HL-60/S4 treated with phorbol 12-myristate 13-acetate at 8.2 ng/mL for 4 days and 3 days (cell line): ENCODE results near the gene POLN.

Source experiments
- in situ Hi-C: fragments of 300-500 bp; cut with MboI; formaldehyde crosslinking; loops from 2 replicates; pipeline ENCODE4 v1.15.0; 2022; ENCODE audit warnings: low sequenced_read_pairs

POLN gene

DNA sequence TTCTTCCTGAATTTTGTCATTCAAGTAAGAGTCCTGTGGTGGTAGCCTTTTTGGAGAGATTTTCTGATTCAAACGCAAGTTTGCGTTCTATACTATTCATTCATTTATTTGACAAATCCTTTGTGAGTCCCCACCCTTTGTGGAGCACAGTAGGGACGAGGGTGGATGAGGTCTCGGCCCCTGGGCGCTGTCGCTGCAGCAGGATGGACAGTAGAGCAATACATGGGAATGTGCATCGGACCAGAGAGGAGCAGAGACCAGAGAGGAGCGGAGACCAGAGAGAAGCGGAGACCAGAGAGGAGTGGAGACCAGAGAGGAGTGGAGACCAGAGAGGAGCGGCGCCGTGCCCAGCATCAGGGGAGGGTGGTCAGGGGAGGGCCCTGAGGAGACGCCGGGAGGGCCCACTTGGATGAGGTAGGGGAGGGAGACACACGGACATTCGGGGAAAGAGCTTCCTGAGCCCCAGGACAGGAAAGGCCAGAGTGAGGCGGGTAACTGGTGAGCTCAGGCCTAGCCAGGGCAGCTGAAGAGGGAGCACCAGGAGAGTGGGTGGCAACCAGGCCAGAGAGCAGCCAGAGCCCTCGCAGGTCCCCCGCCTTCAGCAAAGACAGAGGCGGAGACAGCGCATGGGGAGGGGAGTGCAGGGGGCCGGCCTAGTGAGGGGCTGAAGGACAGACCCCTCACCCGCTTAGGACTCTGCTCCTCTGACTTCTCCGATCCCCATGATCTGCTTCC, 115.4 kb downstream of the POLN start:
- in situ Hi-C loops, result no loop called here

GRCh38 chr4:2125831-2126230, 116.1 kb downstream of the POLN start:
- in situ Hi-C loops, result no loop called here

DNA sequence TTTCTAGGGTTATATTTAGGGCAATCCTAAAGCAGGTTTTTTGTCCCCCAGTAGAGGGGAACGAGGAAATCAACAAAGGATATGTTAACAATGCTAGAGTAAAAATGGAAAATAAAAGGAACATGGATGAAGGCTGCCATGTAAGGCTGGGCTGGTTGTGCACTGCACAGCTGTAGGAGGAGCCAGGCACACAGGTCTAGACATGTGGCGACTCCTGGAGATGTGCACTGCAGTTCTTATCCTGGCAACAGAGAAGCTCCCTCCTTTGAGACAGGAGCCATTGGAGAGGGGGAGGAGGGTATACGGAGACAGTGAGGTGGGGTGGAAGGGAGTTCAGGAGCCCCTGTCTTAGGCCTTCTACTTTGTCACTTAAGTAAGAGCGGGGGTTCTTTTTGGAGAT, 116.9 kb downstream of the POLN start:
- in situ Hi-C loops, result no loop called here

DNA sequence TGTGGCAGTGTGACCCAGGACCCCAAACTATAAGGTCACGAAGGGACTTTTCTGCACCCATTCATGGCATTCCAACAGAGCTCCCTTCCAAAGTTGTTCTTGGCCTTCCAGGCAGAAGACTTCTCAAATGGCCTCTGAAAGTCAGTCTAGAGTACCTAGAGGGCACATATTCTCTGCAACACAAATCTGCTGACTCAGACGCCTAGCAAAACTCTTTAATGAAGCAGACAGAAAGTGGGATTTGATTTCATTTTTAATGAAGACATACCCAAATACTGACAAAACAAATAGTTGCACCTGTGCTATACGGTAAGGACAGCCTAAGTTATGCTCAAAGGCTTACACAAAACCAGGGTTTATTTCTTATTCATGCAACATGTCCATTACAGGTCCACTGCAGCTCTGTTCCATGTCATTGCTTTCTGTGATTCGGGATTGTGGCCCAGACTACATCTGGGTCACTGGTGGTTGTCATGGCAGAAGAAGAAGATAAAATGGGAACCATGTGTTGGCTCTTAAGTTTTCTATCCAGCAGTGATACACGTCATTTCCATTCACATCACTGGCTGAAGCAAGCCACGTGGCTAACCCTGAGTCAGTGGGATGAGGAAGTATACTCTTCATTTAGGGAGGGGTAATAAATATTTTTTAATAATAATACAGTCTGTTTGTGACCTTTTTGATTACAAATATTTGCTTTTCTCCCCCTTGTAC, 125.1 kb downstream of the POLN start:
- in situ Hi-C loops, result no loop called here

GRCh38 chr4:2105559-2105958, 136.4 kb downstream of the POLN start:
- in situ Hi-C loops, result no loop called here

- in situ Hi-C loops, result no loop called here
Measured at GRCh38 chr4:2104556-2105345, 137.2 kb downstream of the POLN start.

DNA sequence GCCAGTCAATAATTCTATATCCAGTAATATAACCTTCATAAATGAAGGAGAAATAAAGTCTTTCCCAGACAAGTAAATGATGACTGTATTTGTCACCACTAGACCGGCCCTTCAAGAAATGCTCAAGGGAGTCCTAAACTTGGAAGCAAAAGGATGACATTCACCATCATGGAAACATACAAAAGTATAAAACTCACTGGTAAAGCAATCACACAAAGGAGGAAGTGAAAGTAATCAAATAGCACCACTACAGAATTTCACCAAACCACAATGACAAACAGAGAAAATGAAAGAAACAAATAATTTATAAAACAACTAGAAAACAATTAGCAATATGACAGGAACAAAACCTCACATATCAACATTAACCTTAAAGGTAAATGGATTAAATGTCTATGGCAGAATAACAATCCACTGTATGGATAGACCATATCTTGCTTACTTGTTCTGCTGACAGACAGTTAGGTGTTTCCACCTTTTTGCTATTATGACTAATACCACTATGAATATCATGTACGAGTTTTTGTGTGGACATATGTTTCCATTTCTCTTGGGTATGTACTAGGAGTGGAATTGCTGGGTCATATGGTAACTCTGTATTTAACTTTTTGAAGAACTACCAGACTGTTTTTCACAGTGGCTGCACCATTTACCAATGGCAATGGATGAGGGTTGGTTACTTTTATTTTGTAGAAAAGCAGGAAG, 137.9 kb downstream of the POLN start:
- in situ Hi-C loops, result no loop called here

DNA sequence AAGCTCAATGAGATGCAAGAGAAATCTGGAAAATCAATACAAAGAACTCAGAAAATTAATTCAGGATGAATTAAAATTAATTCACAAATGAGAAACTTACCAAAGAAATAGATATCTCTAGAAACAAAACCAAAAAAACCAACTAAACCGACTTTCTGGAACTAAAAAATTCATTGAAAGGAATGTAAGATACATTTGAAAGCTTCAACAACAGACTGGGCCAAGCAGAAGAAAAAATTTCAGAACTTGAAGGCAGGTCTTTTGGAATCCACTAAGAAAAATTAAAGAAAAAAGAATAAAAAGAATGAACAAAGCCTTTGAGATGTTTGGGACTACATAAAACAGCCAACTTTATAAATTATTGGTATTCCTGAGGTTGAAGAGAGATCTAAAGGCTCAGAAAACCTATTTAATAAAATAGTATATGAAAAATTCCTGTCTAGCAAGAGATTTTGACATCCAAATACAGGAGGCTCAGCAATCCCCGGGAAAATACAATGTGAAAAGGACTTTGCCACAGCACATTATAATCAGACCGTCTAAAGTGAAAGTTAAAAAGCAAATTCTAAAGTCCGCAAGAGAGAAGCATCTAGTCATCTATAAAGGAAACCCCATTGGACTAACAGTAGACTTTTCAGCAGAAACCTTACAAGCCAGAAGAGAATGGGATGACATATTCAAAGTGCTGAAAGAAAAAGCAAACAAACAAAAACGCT, 138.6 kb downstream of the POLN start:
- in situ Hi-C loops, result no loop called here

GRCh38 chr4:2102045-2102883, 139.7 kb downstream of the POLN start:
- in situ Hi-C loops, result no loop called here

GRCh38 chr4:2101346-2102044, 140.4 kb downstream of the POLN start:
- in situ Hi-C loops, result no loop called here

DNA sequence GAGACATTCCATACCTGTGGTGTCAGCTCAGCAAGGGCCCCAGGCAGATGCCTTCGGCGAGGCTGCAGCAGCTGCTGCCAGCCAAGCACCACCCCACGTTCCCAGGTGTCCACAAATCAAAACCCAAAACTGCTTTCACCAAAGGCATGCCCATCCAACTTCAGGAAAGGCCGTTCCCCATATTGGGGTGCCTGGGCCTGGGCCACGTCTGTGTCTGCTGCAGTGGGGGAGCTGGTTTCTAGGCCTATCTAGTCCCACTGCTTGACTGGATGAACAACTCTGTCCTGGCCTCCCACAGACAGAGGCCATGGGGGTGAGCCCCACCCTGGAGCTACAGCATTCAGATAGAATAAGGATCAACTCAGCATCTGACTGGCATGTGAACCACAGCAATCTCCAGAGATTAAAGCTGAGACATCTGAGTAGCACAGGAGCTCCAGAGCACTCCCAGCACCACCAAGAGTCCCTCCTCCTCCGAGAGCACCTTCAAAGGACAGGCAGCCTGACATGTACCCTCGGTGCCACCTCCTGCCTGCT, 145.8 kb downstream of the POLN start:
- in situ Hi-C loops, result no loop called here

DNA sequence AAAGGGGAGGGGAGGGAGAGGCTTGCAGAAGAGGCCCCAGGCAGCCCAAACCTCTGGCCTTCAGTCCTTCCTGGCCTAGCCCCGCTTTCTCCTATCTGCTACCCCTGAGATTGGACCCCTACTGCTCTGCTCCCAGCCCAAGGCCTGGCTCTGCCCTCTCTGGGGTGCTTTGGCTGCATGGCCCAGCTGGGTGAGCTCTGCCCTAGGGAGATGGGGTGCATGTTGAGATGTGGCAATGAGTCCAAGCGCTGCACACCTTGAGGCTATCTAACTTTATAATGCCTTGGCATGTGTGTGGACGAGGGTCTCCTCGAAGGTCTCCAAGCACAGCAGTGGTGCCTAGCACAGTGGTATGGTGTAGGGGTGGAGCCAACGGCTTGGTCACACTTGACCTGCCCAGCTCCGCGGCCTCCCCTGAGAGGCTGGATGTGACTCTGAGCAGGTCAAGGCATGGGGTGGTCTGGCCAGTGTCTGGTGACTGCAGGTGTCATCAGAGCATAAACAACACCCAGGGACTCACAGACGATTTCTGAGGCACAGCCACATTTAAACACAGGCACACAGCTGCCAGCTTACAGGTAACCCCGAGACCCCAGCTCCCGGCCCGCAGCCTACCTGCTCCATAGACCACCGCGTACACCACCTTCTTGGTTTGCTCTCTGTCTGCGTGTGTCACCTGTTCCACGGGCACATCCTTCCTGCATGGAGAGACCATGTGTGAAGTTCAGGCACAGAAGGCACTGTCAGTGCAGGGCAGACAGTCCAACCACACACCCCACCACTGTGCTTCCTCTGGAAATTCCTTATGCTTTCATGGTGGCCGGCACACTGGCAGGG, 146.5 kb downstream of the POLN start:
- in situ Hi-C loops, result no loop called here

- in situ Hi-C loops, result no loop called here
Measured at GRCh38 chr4:2094545-2094944, 147.4 kb downstream of the POLN start.

DNA sequence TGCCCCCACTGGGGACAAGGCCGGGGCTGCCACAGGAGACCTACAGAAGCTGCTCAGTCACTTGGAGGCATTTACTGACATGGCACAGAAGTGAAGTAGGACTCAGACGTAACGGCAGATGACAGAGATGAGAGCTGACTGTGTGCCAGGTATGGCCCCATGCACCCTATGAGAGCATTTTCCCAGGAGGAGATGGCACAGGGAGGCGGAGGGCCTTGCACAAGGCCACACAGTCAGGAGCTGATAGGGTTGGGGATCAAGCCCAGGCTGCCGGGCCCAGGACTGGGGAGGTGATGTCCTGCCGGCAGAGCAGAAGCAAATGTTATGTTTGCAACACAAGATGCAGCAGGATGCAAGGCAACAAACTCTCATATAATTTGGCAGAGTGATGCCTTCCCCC, 148.7 kb downstream of the POLN start:
- in situ Hi-C loops, result no loop called here

DNA sequence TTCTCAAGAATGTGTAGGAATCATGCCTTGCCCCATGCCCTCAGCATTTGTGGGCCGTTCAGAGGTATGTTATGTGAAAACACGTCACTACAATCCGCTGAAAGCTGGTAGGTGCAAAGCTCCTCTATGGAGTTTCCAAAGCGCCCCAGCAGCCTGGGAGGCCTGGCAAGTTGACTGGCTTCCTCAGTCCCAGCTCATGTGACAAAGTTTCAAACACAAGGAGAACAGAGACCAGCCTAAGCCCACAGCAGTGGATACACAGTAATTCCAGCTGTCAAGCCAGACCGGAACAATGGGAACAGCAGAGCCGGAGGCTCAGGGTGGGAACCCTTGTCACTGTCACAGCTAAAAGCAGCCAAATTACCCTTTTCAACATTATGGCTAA, 149.3 kb downstream of the POLN start:
- in situ Hi-C loops, result no loop called here

DNA sequence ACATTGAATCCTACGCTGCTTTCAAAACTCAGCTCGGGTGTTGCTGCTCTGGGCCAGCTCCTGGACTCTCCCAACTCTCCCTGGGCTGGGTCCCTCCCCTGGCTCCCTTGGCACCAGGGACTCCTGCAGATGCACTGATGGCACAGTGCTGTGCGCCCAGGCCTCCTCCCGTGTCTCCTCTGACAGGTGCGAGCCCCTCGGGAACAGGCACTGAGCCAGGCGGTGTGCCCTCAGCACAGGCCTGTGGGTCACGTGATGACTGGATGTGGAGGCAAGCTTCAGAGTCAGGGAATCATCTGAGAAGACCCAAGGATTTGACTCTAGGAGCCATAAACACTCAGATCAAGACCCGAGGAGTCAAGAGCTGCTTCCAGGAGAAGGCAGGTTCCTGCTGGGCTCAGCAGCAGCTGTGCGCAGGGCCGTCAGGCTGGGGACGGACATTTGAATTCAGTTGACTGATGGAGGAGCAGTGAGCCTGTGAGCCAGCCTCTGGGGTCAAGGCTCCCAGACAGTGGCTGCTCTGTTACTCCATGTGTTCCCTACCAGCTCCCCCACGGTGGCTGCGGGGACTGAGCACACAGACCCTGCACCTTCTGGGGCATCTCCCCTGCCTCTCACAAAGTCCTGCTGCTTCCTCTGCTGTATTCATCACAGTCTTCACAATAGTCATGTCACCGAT, 149.8 kb downstream of the POLN start:
- in situ Hi-C loops, result no loop called here

- in situ Hi-C loops, result no loop called here
Measured at GRCh38 chr4:2090642-2091041, 151.3 kb downstream of the POLN start.
